Measurements from ENCODE around the gene PRMT7. TPM values are rescaled to one million over a fixed set of nuclear protein-coding genes. Genes with fewer than 3 reads are reported as not detected.

Gene PRMT7
- polyA plus RNA-seq, 1 experiment = 40.0 TPM

GRCh38 chr16:68335175-68335574 is 24.4 kb downstream of the PRMT7 start:
- peaks cover 14% of the 10 kb centered on the region for H3K36me3 ChIP-seq (ENCODE audit: control insufficient read depth, insufficient read depth, low read length)
- H3K27me3 ChIP-seq (ENCODE audit: control insufficient read depth, insufficient read depth, low read length) = no peaks in the 10 kb centered on the region
- DNase-seq (ENCODE audit: low read depth) = no peak
- no peak overlapping the region for H3K4me3 ChIP-seq (ENCODE audit: low read depth, low read length)
- POLR2A ChIA-PET = interaction anchor here (0.6 kb wide), 1 partner anchor 1261 kb away, joined by 3 read pairs; no protein-coding TSS in a partner anchor
- CTCF ChIA-PET = interaction anchor here (1.0 to 4.7 kb wide), 4 partner anchors 13 to 73 kb away, joined by 3 to 33 read pairs (median 12); partner anchors contain the start of gene SLC7A6
- TF ChIP-seq CTCF (IDR thresholded peaks at IDR 0.05; ENCODE audit: insufficient read depth, low read depth, low read length) = no peak

GRCh38 chr16:68338326-68339119 is 27.7 kb downstream of the PRMT7 start:
- POLR2A ChIA-PET = no interaction called here
- no peak overlapping the region for H3K4me3 ChIP-seq (ENCODE audit: low read depth, low read length)
- CTCF ChIA-PET = interaction anchor here (0.5 to 2.1 kb wide), 7 partner anchors 10 to 94 kb away, joined by 3 to 14 read pairs (median 4); partner anchors contain the start of gene SLC7A6
- no peaks in the 10 kb centered on the region for H3K27me3 ChIP-seq (ENCODE audit: control insufficient read depth, insufficient read depth, low read length)
- DNase-seq (ENCODE audit: low read depth) = no peak
- no peak for TF ChIP-seq CTCF (IDR thresholded peaks at IDR 0.05; ENCODE audit: insufficient read depth, low read depth, low read length)
- peaks cover 20% of the 10 kb centered on the region for H3K36me3 ChIP-seq (ENCODE audit: control insufficient read depth, insufficient read depth, low read length)

GRCh38 chr16:68339214-68339613 is 28.4 kb downstream of the PRMT7 start:
- H3K4me3 ChIP-seq (ENCODE audit: low read depth, low read length) = no peak overlapping the region
- no peak for DNase-seq (ENCODE audit: low read depth)
- no peak for TF ChIP-seq CTCF (IDR thresholded peaks at IDR 0.05; ENCODE audit: insufficient read depth, low read depth, low read length)
- peaks cover 17% of the 10 kb centered on the region for H3K36me3 ChIP-seq (ENCODE audit: control insufficient read depth, insufficient read depth, low read length)
- no peaks in the 10 kb centered on the region for H3K27me3 ChIP-seq (ENCODE audit: control insufficient read depth, insufficient read depth, low read length)
- ChIA-PET CTCF (interaction anchor here (1.1 to 2.1 kb wide), 5 partner anchors 11 to 78 kb away, joined by 3 to 14 read pairs (median 8); partner anchors contain the start of gene SLC7A6), POLR2A (no interaction called here)

- TF ChIP-seq CTCF (IDR thresholded peaks at IDR 0.05; ENCODE audit: insufficient read depth, low read depth, low read length) = no peak
- no peak for DNase-seq (ENCODE audit: low read depth)
- Histone ChIP-seq H3K27me3 (ENCODE audit: control insufficient read depth, insufficient read depth, low read length) (no peaks in the 10 kb centered on the region), H3K36me3 (ENCODE audit: control insufficient read depth, insufficient read depth, low read length) (peaks cover 27% of the 10 kb centered on the region), H3K4me3 (ENCODE audit: low read depth, low read length) (no peak overlapping the region)
- ChIA-PET CTCF (interaction anchor here (1.4 to 2.3 kb wide), 2 partner anchors 14 to 85 kb away, joined by 3 to 6 read pairs; no protein-coding TSS in a partner anchor), POLR2A (no interaction called here)
Measured at GRCh38 chr16:68342620-68343019, 31.8 kb downstream of the PRMT7 start.

- Histone ChIP-seq H3K4me3 (ENCODE audit: low read depth, low read length) (no peak overlapping the region), H3K36me3 (ENCODE audit: control insufficient read depth, insufficient read depth, low read length) (peaks cover 26% of the 10 kb centered on the region), H3K27me3 (ENCODE audit: control insufficient read depth, insufficient read depth, low read length) (no peaks in the 10 kb centered on the region)
- ChIA-PET CTCF (interaction anchor here (1.0 to 1.4 kb wide), 2 partner anchors 14 to 25 kb away, joined by 3 read pairs; no protein-coding TSS in a partner anchor), POLR2A (no interaction called here)
- no peak for DNase-seq (ENCODE audit: low read depth)
- no peak for TF ChIP-seq CTCF (IDR thresholded peaks at IDR 0.05; ENCODE audit: insufficient read depth, low read depth, low read length)
Measured at GRCh38 chr16:68343137-68343536, 32.3 kb downstream of the PRMT7 start.
